PC-3 (cell line): ENCODE results near the gene TADA2A. TPM values are rescaled to one million over a fixed set of nuclear protein-coding genes. Genes with fewer than 3 reads are reported as not detected.
"Not testable (repeated sequence)": the region's sequence is repeated elsewhere in the genome, so short reads cannot be mapped to it uniquely, and the experiment has no call there.

Experiments
- ATAC-seq: fragments of 200-7000 bp; cut with Tn5 transposase; 2 replicates; pipeline ENCODE4 v1.9.1; 2020; ENCODE audit warnings: mild to moderate bottlenecking, moderate library complexity
- BruUV-seq: library from RNA; stranded (reverse); fragments of 400-500 nt; replicated peaks from 2 replicates; lab custom pipeline; 2021; lab: Mats Ljungman, UMichigan
- CTCF ChIA-PET: fragments of 300-600 bp; sonication (Branson Sonifier 250); formaldehyde crosslinking; loops from one replicate; lab custom pipeline; 2022; ENCODE audit warnings: antibody characterized with exemption; lab: Charles Lee
- POLR2A ChIA-PET: fragments of 300-600 bp; sonication (Branson Sonifier 250); formaldehyde crosslinking; loops from one replicate; lab custom pipeline; 2022; ENCODE audit warnings: antibody characterized with exemption; ENCODE audit not compliant: unreplicated experiment; lab: Charles Lee
- DNase-seq: peaks from one replicate; pipeline ENCODE4 v3.0.0-alpha.2; 2015
- H2AFZ ChIP-seq: fragments of 300-600 bp; sonication (generic); 2 replicates; pipeline ENCODE4 v1.6.0; 2016; ENCODE audit warnings: antibody characterized with exemption, low read length
- H3F3A ChIP-seq: fragments of 300-600 bp; sonication (generic); one replicate; pipeline ENCODE4 v1.6.0; 2017; ENCODE audit warnings: antibody characterized with exemption, low read length, control low read depth, mild to moderate bottlenecking; ENCODE audit not compliant: unreplicated experiment
- H3K27ac ChIP-seq: fragments of 300-600 bp; sonication (generic); 2 replicates; pipeline ENCODE4 v1.5.1; 2016; ENCODE audit warnings: mild to moderate bottlenecking, low read length
- H3K27me3 ChIP-seq: fragments of 300-600 bp; sonication (generic); 2 replicates; pipeline ENCODE4 v1.6.1; 2016; ENCODE audit warnings: low read length, mixed read lengths
- H3K36me3 ChIP-seq: fragments of 300-600 bp; sonication (generic); 2 replicates; pipeline ENCODE4 v1.6.1; 2016; ENCODE audit warnings: low read depth, mixed run types, low read length, mixed read lengths
- H3K4me1 ChIP-seq: fragments of 300-600 bp; sonication (generic); 2 replicates; pipeline ENCODE4 v1.5.1; 2016; ENCODE audit warnings: low read length; ENCODE audit not compliant: insufficient read depth
- H3K4me2 ChIP-seq: fragments of 300-600 bp; sonication (generic); 2 replicates; pipeline ENCODE4 v1.6.0; 2016; ENCODE audit warnings: low read length
- H3K4me3 ChIP-seq: fragments of 300-600 bp; sonication (generic); 2 replicates; pipeline ENCODE4 v1.5.1; 2016; ENCODE audit warnings: mild to moderate bottlenecking, low read length, mixed read lengths
- H3K79me2 ChIP-seq: fragments of 300-600 bp; sonication (generic); 2 replicates; pipeline ENCODE4 v1.6.1; 2017; ENCODE audit warnings: low read length, mixed read lengths
- H3K9ac ChIP-seq: fragments of 300-600 bp; sonication (generic); 2 replicates; pipeline ENCODE4 v1.6.0; 2016; ENCODE audit warnings: mild to moderate bottlenecking, low read length
- H3K9me2 ChIP-seq: fragments of 300-600 bp; sonication (generic); replicated peaks from 2 replicates; pipeline ENCODE4 v1.6.1; 2016; ENCODE audit warnings: mixed run types, low read length, mixed read lengths
- H3K9me3 ChIP-seq: fragments of 300-600 bp; sonication (generic); 2 replicates; pipeline ENCODE4 v1.6.1; 2016; ENCODE audit warnings: low read length, mixed read lengths
- H4K20me1 ChIP-seq: fragments of 300-600 bp; sonication (generic); 2 replicates; pipeline ENCODE4 v1.6.1; 2016; ENCODE audit warnings: low read length, mixed read lengths
- CTCF ChIP-seq: fragments of 300-600 bp; sonication (generic); conservative IDR thresholded peaks from 2 replicates; pipeline ENCODE4 v1.5.1; 2017; ENCODE audit warnings: antibody characterized with exemption, low read depth, mild to moderate bottlenecking, low read length
- EZH2 ChIP-seq: fragments of 300-600 bp; sonication (generic); IDR thresholded peaks from one replicate; pipeline ENCODE4 v1.6.1; 2017; ENCODE audit warnings: antibody characterized with exemption, mild to moderate bottlenecking, low read length; ENCODE audit not compliant: unreplicated experiment
- EZH2phosphoT487 ChIP-seq: fragments of 300-600 bp; sonication (generic); IDR thresholded peaks from 2 replicates; pipeline ENCODE4 v1.6.1; 2018; ENCODE audit warnings: mild to moderate bottlenecking, antibody characterized with exemption, low read length, borderline replicate concordance
- intact Hi-C: fragments of 100-400 bp; cut with micrococcal nuclease; formaldehyde crosslinking; loops from 2 replicates; pipeline ENCODE4 v1.9.0; 2023
- total RNA-seq: library from RNA; depleted of rRNA; stranded (reverse); fragments of >200 nt; gene quantifications from 2 replicates; pipeline ENCODE4 v1.2.3, GENCODE V29; 2014

TADA2A gene
- total RNA-seq, 1 experiment from 2014 or later: 16.5 TPM

GRCh38 chr17:37457801-37458200 lies 51.1 kb downstream of the TADA2A start:
- H3K9ac ChIP-seq, DNase-seq, H3K9me3 ChIP-seq, H3K27me3 ChIP-seq, H3K79me2 ChIP-seq, H3F3A ChIP-seq, H3K9me2 ChIP-seq, H4K20me1 ChIP-seq, CTCF ChIA-PET, H3K36me3 ChIP-seq, POLR2A ChIA-PET, H3K4me3 ChIP-seq, ATAC-seq, BruUV-seq, H3K27ac ChIP-seq, intact Hi-C loops, H2AFZ ChIP-seq, H3K4me2 ChIP-seq: not testable (repeated sequence)
- H3K4me1 ChIP-seq: peaks cover 21% of the 10 kb centered on the region

DNA sequence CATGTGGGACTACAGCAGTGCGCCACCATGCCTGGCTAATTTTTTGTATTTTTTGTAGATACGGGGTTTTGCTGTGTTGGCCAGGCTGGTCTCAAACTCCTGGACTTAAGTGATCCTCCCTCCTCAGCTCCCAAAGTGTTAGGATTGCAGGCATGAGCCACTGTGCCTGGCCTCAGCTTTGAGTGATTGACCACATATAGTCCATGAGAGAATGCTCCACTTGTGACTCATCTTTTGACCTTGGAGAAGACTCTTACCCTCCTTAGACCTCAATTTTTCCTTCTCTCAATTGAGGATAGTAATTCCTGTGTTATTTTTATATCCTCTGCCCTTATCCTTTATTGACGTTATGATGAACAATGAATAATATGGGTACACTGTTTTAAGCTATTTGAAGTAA lies 52.1 kb downstream of the TADA2A start:
- Histone ChIP-seq H2AFZ (no peak overlapping the region), H3K27me3 (no peaks in the 10 kb centered on the region), H4K20me1 (no peaks in the 10 kb centered on the region), H3F3A (no peaks in the 10 kb centered on the region), H3K9me2 (no peaks in the 10 kb centered on the region), H3K4me1 (peaks cover 13% of the 10 kb centered on the region; the same call in 1 of the 2 replicates), H3K9me3 (no peaks in the 10 kb centered on the region), H3K4me3 (no peak overlapping the region), H3K36me3 (no peaks in the 10 kb centered on the region; the same call in 1 of the 2 replicates), H3K4me2 (no peak overlapping the region), H3K79me2 (no peaks in the 10 kb centered on the region), H3K9ac (no peak overlapping the region), H3K27ac (peak overlapping the region; percentile 61)
- CTCF ChIA-PET: no interaction called here
- DNase-seq: peak; percentile 70
- intact Hi-C loops: no loop called here
- peak; percentile 95 for ATAC-seq
- TF ChIP-seq EZH2 (no peak), EZH2phosphoT487 (no peak), CTCF (no peak)
- POLR2A ChIA-PET: interaction anchor here (0.6 kb wide), 1 partner anchor 9 kb away, joined by 9 read pairs; no protein-coding TSS in a partner anchor
- no TSS peak for BruUV-seq

- intact Hi-C loops: no loop called here
- no peaks in the 10 kb centered on the region; the same call in 1 of the 2 replicates for H3K36me3 ChIP-seq
- no peaks in the 10 kb centered on the region for H3F3A ChIP-seq
- TF ChIP-seq EZH2phosphoT487: no peak
- no peak for TF ChIP-seq CTCF
- no peak for TF ChIP-seq EZH2
- no peaks in the 10 kb centered on the region for H3K9me2 ChIP-seq
- H3K4me1 ChIP-seq: peaks cover 28% of the 10 kb centered on the region
- H3K9ac ChIP-seq: no peak overlapping the region
- no peak overlapping the region for H3K4me2 ChIP-seq
- H3K4me3 ChIP-seq: no peak overlapping the region
- H2AFZ ChIP-seq: no peak overlapping the region
- no peaks in the 10 kb centered on the region for H3K9me3 ChIP-seq
- CTCF ChIA-PET: no interaction called here
- H3K79me2 ChIP-seq: no peaks in the 10 kb centered on the region
- DNase-seq: peak; percentile 35
- ATAC-seq: no peak
- POLR2A ChIA-PET: no interaction called here
- BruUV-seq: no TSS peak
- H3K27me3 ChIP-seq: no peaks in the 10 kb centered on the region
- peak overlapping the region; percentile 37 for H3K27ac ChIP-seq
- no peaks in the 10 kb centered on the region for H4K20me1 ChIP-seq
These were observed 55.0 kb downstream of the TADA2A start for GRCh38 chr17:37461668-37462067.
